ENCODE measurements around the gene PIEZO1. TPM values are rescaled to one million over a fixed set of nuclear protein-coding genes. Genes with fewer than 3 reads are reported as not detected.

Gene PIEZO1
- total RNA-seq, 1 experiment from 2014 or later = 224 TPM

DNA sequence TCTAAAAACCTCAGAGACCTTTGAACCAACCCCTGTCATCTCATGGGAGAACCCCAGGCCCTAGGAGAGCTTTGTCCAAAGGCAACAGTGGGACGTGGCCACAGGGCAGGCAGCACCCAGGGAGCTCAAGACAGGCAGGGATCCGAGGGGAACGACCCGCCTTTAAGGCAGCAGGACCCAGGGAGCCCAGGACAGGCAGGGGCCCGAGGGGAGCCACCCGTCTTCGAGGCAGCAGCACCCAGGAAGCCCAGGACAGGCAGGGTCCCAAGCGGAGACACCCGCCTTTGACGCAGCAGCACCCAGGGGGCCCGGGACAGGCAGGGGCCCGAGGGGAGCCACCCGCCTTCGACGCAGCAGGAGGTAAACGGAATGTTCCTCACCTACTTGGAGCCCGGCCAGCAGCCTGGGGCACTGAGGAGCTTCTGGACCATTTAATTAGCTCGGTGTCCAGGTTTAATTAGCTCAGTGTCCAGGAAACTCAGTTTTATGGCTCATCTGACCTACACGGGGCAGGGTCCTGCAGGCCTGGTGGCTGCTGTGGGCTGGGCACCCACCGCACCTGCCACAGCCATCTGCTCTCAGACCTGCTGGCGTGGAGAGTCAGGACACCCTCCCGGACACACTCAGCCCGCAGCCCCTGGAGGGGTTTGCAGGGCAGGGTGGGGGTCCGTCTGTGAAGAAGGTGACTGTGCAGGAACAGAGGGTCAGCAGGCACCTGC lies 24.4 kb downstream of the PIEZO1 start:
- Histone ChIP-seq H3K4me2 (ENCODE audit: low read length) (no peak overlapping the region), H3K9me3 (ENCODE audit: control insufficient read depth in 1 of 2, insufficient read depth in 1 of 2, low read depth in 1 of 2, low read length in 2 of 2) (no peaks in the 10 kb centered on the region), H3K4me3 (replicated peaks in 1 of 2; ENCODE audit: low read depth in 1 of 2, low read length in 2 of 2) (no peak overlapping the region), H2AFZ (ENCODE audit: low read depth, low read length, poor library complexity, severe bottlenecking) (no peak overlapping the region), H3K9me2 (ENCODE audit: insufficient read depth) (no peaks in the 10 kb centered on the region), H3K4me1 (ENCODE audit: control insufficient read depth in 1 of 2, insufficient read depth in 2 of 2, low read length in 2 of 2) (peaks cover 13 to 57% of the 10 kb centered on the region in 2 experiments; a peak in 3 of 4 replicates), H4K20me1 (ENCODE audit: insufficient read depth) (peaks cover 15% of the 10 kb centered on the region; the same call in 1 of the 2 replicates), H3K9ac (ENCODE audit: low read length) (no peak overlapping the region), H3K27me3 (ENCODE audit: insufficient read depth, low read length) (no peaks in the 10 kb centered on the region), H3K79me2 (ENCODE audit: insufficient read depth, low read length) (peaks cover 97% of the 10 kb centered on the region), H3K36me3 (ENCODE audit: control insufficient read depth in 1 of 2, insufficient read depth in 2 of 2, low read length in 2 of 2) (peaks cover 2 to 13% of the 10 kb centered on the region in 2 experiments; a peak in 1 of 4 replicates), H3K27ac (ENCODE audit: low read depth, low read length) (no peak overlapping the region; the same call in 1 of the 2 replicates)
- RAD21 ChIA-PET (ENCODE audit: low non-redundant PET in 1 of 2, low total read pairs in 2 of 2, uncharacterized antibody in 2 of 2, unreplicated experiment in 2 of 2) = no interaction called here
- ATAC-seq = no peak
- no peak for DNase-seq (ENCODE audit: low read depth, low spot score)
- intact Hi-C loops (cut with micrococcal nuclease) = no loop called here
- POLR2A ChIA-PET = no interaction called here
- no peak for TF ChIP-seq SP1 (IDR thresholded peaks at IDR 0.05; ENCODE audit: low read depth)
- TF ChIP-seq ELF1 (IDR thresholded peaks at IDR 0.05; ENCODE audit: borderline replicate concordance, low read depth) = no peak
- no peak for TF ChIP-seq CEBPB (IDR thresholded peaks at IDR 0.05; ENCODE audit: low read depth)
- TF ChIP-seq POLR2AphosphoS5 (IDR thresholded peaks at IDR 0.05; ENCODE audit: low read depth, low read length) = no peak
- BruUV-seq (replicated peaks) = no TSS peak
- CTCF ChIA-PET = interaction anchor here (1.8 kb wide), 1 partner anchor 23 kb away, joined by 6 read pairs; no protein-coding TSS in a partner anchor

DNA sequence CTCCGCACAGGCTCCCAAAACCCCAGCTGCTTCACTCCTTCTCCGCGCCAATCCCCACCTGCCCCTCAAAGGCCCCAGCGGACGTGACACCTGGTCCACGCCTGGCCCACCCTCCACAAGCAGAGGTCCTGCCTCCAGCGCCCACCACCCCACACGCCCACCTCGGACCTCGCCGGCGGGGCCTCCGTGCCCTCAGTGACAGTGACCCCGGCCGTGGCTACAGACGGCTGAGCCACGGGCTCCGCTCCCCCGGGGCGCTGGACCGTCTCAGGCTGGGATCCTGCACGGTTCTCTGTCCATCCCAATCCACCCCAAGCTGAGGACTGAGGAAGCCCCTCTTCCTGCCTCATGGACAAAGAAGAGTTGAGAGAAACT lies 25.1 kb downstream of the PIEZO1 start:
- ATAC-seq (no peak), DNase-seq (ENCODE audit: low read depth, low spot score) (no peak)
- H3K9me2 ChIP-seq (ENCODE audit: insufficient read depth) = no peaks in the 10 kb centered on the region
- H3K79me2 ChIP-seq (ENCODE audit: insufficient read depth, low read length) = peaks cover 97% of the 10 kb centered on the region
- peaks cover 16% of the 10 kb centered on the region; the same call in 1 of the 2 replicates for H4K20me1 ChIP-seq (ENCODE audit: insufficient read depth)
- H3K4me2 ChIP-seq (ENCODE audit: low read length) = no peak overlapping the region
- H3K9me3 ChIP-seq (ENCODE audit: control insufficient read depth in 1 of 2, insufficient read depth in 1 of 2, low read depth in 1 of 2, low read length in 2 of 2) = no peaks in the 10 kb centered on the region
- no peak overlapping the region for H2AFZ ChIP-seq (ENCODE audit: low read depth, low read length, poor library complexity, severe bottlenecking)
- RAD21 ChIA-PET (ENCODE audit: low non-redundant PET in 1 of 2, low total read pairs in 2 of 2, uncharacterized antibody in 2 of 2, unreplicated experiment in 2 of 2) = no interaction called here
- H3K9ac ChIP-seq (ENCODE audit: low read length) = no peak overlapping the region
- intact Hi-C loops (cut with micrococcal nuclease) = no loop called here
- no peaks in the 10 kb centered on the region for H3K27me3 ChIP-seq (ENCODE audit: insufficient read depth, low read length)
- no TSS peak for BruUV-seq (replicated peaks)
- peaks cover 8 to 51% of the 10 kb centered on the region in 2 experiments; a peak in 3 of 4 replicates for H3K4me1 ChIP-seq (ENCODE audit: control insufficient read depth in 1 of 2, insufficient read depth in 2 of 2, low read length in 2 of 2)
- peaks cover 2 to 13% of the 10 kb centered on the region in 2 experiments; a peak in 1 of 4 replicates for H3K36me3 ChIP-seq (ENCODE audit: control insufficient read depth in 1 of 2, insufficient read depth in 2 of 2, low read length in 2 of 2)
- POLR2A ChIA-PET = no interaction called here
- no peak overlapping the region; the same call in 1 of the 2 replicates for H3K27ac ChIP-seq (ENCODE audit: low read depth, low read length)
- H3K4me3 ChIP-seq (replicated peaks in 1 of 2; ENCODE audit: low read depth in 1 of 2, low read length in 2 of 2) = no peak overlapping the region
- CTCF ChIA-PET = interaction anchor here (1.0 to 1.8 kb wide), 2 partner anchors 14 to 23 kb away, joined by 3 to 6 read pairs; no protein-coding TSS in a partner anchor
- TF ChIP-seq ELF1 (IDR thresholded peaks at IDR 0.05; ENCODE audit: borderline replicate concordance, low read depth) (no peak), EGR1 (IDR thresholded peaks at IDR 0.05; ENCODE audit: low read depth) (no peak), YY1 (IDR thresholded peaks at IDR 0.05; ENCODE audit: extremely low read depth, insufficient replicate concordance, low read depth, low read length) (no peak), JUND (IDR thresholded peaks at IDR 0.05) (no peak), EZH2phosphoT487 (IDR thresholded peaks at IDR 0.05; ENCODE audit: borderline replicate concordance) (no peak), RAD21 (IDR thresholded peaks at IDR 0.05; ENCODE audit: low read depth) (no peak), POLR2A (IDR thresholded peaks at IDR 0.05; ENCODE audit: borderline replicate concordance, extremely low read depth, insufficient read depth, insufficient read length) (no peak), SP1 (IDR thresholded peaks at IDR 0.05; ENCODE audit: low read depth) (no peak), ZNF274 (IDR thresholded peaks at IDR 0.05; ENCODE audit: low read depth, low read length) (no peak), ZFX (IDR thresholded peaks at IDR 0.05) (no peak)
- TF ChIP-seq, protein P1, sequence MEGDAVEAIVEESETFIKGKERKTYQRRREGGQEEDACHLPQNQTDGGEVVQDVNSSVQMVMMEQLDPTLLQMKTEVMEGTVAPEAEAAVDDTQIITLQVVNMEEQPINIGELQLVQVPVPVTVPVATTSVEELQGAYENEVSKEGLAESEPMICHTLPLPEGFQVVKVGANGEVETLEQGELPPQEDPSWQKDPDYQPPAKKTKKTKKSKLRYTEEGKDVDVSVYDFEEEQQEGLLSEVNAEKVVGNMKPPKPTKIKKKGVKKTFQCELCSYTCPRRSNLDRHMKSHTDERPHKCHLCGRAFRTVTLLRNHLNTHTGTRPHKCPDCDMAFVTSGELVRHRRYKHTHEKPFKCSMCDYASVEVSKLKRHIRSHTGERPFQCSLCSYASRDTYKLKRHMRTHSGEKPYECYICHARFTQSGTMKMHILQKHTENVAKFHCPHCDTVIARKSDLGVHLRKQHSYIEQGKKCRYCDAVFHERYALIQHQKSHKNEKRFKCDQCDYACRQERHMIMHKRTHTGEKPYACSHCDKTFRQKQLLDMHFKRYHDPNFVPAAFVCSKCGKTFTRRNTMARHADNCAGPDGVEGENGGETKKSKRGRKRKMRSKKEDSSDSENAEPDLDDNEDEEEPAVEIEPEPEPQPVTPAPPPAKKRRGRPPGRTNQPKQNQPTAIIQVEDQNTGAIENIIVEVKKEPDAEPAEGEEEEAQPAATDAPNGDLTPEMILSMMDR (IDR thresholded peaks at IDR 0.05 in 2 of 3, conservative IDR thresholded peaks at IDR 0.05 in 1 of 3; ENCODE audit: borderline replicate concordance in 1 of 3, insufficient read depth in 1 of 3, low read depth in 2 of 3, low read length in 2 of 3) = no peak
- TF ChIP-seq, protein P2, sequence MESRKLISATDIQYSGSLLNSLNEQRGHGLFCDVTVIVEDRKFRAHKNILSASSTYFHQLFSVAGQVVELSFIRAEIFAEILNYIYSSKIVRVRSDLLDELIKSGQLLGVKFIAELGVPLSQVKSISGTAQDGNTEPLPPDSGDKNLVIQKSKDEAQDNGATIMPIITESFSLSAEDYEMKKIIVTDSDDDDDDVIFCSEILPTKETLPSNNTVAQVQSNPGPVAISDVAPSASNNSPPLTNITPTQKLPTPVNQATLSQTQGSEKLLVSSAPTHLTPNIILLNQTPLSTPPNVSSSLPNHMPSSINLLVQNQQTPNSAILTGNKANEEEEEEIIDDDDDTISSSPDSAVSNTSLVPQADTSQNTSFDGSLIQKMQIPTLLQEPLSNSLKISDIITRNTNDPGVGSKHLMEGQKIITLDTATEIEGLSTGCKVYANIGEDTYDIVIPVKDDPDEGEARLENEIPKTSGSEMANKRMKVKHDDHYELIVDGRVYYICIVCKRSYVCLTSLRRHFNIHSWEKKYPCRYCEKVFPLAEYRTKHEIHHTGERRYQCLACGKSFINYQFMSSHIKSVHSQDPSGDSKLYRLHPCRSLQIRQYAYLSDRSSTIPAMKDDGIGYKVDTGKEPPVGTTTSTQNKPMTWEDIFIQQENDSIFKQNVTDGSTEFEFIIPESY (IDR thresholded peaks at IDR 0.05; ENCODE audit: extremely low read depth, insufficient replicate concordance, low read length) = no peak
- TF ChIP-seq, protein P3, sequence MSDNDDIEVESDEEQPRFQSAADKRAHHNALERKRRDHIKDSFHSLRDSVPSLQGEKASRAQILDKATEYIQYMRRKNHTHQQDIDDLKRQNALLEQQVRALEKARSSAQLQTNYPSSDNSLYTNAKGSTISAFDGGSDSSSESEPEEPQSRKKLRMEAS (IDR thresholded peaks at IDR 0.05) = no peak
- TF ChIP-seq, protein P4, sequence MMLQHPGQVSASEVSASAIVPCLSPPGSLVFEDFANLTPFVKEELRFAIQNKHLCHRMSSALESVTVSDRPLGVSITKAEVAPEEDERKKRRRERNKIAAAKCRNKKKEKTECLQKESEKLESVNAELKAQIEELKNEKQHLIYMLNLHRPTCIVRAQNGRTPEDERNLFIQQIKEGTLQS (IDR thresholded peaks at IDR 0.05) = no peak

All from HCT116 (cell line).